Liver (tissue), 9 donors: ENCODE measurements around the gene DPEP3. TPM values are rescaled to one million over a fixed set of nuclear protein-coding genes. Genes with fewer than 3 reads are reported as not detected.

Source experiments
- DNase-seq: peaks from one replicate; pipeline ENCODE4 v3.0.0-alpha.2; 2017; ENCODE audit warnings: low spot score
- H3K27ac ChIP-seq, 2 donors: one replicate each; pipeline ENCODE4 v1.7.0; 2013; ENCODE audit warnings: inconsistent platforms in 2 of 2, low read length in 2 of 2, control low read depth in 1 of 2, low read depth in 1 of 2, mild to moderate bottlenecking in 1 of 2
- H3K27me3 ChIP-seq, 4 donors: one replicate each; pipeline versions ENCODE4 v1.6.1 to v1.7.0; 2013; ENCODE audit warnings: low read length in 3 of 4, inconsistent platforms in 1 of 4, mild to moderate bottlenecking in 1 of 4, moderate library complexity in 1 of 4; ENCODE audit not compliant: control insufficient read depth in 4 of 4, insufficient read depth in 4 of 4
- H3K36me3 ChIP-seq, 4 donors: one replicate each; pipeline versions ENCODE4 v1.6.1 to v1.7.0; 2013; ENCODE audit warnings: low read length in 3 of 4, mild to moderate bottlenecking in 3 of 4, low read depth in 1 of 4, moderate library complexity in 1 of 4; ENCODE audit not compliant: control insufficient read depth in 4 of 4, insufficient read depth in 3 of 4
- H3K4me1 ChIP-seq, 4 donors: one replicate each; pipeline versions ENCODE4 v1.6.1 to v1.7.0; 2013; ENCODE audit warnings: low read length in 3 of 4, mild to moderate bottlenecking in 3 of 4, moderate library complexity in 1 of 4; ENCODE audit not compliant: control insufficient read depth in 4 of 4, insufficient read depth in 4 of 4
- H3K4me3 ChIP-seq, 3 donors: one replicate each; pipeline versions ENCODE4 v1.6.1 to v1.7.0; 2013; ENCODE audit warnings: low read length in 3 of 3, control low read depth in 1 of 3, low read depth in 1 of 3, mild to moderate bottlenecking in 1 of 3
- H3K9ac ChIP-seq, 2 donors: one replicate each; pipeline ENCODE4 v1.7.0; 2013; ENCODE audit warnings: low read length in 2 of 2, mild to moderate bottlenecking in 2 of 2, moderate library complexity in 2 of 2, control low read depth in 1 of 2, low read depth in 1 of 2
- H3K9me3 ChIP-seq, 4 donors: one replicate each; pipeline versions ENCODE4 v1.6.1 to v1.7.0; 2013; ENCODE audit warnings: low read length in 3 of 4; ENCODE audit not compliant: control insufficient read depth in 4 of 4
- FOXA2 ChIP-seq: IDR thresholded peaks from 2 replicates; pipeline ENCODE4 v1.6.1; 2016; ENCODE audit warnings: antibody characterized with exemption
- NR2F2 ChIP-seq: IDR thresholded peaks from 2 replicates; pipeline ENCODE4 v1.6.1; 2016; ENCODE audit warnings: antibody characterized with exemption
- RAD21 ChIP-seq, 2 donors: IDR thresholded peaks; 2 replicates each; pipeline ENCODE4 v1.6.1; 2016; ENCODE audit warnings: antibody characterized with exemption in 2 of 2, mild to moderate bottlenecking in 2 of 2
- RXRA ChIP-seq, 2 donors: IDR thresholded peaks; 2 replicates each; pipeline ENCODE4 v1.6.1; 2017 to 2018; ENCODE audit warnings: antibody characterized with exemption in 2 of 2, mild to moderate bottlenecking in 1 of 2
- SP1 ChIP-seq: IDR thresholded peaks from 2 replicates; pipeline ENCODE4 v1.6.1; 2018; ENCODE audit warnings: antibody characterized with exemption, mild to moderate bottlenecking
- WGBS: extraction: QIAGEN DNeasy Blood & Tissue Kit; methylation state at CpG from one replicate; pipeline ENCODE4 v1.1.7; 2013; 5-methylcytosine and 5-hydroxymethylcytosine counted together
- polyA plus RNA-seq, 2 donors: library from polyadenylated mRNA; stranded (reverse) in 1 of 2; unstranded in 1 of 2; fragments of 200-250 nt in 1 of 2; fragments of >200 nt in 1 of 2; fragmentation: Nextera tagmentation in 1 of 2; extraction: Ambion mirVana in 1 of 2; gene quantifications; one replicate each; pipeline versions ENCODE4 v1.2.1 to v1.2.3, GENCODE V29; 2013 to 2015
- total RNA-seq, 2 donors: library from RNA; depleted of rRNA; stranded (reverse); fragments of >200 nt; gene quantifications; one replicate each; pipeline ENCODE4 v1.2.3, GENCODE V29; 2014
- TF ChIP-seq, protein P1 (sequence below): IDR thresholded peaks from 2 replicates; pipeline ENCODE4 v1.6.1; 2016; ENCODE audit warnings: antibody characterized with exemption
- TF ChIP-seq, protein P2 (sequence below): fragments of 150-350 bp; IDR thresholded peaks from 2 replicates; pipeline ENCODE4 v1.5.1; 2017; ENCODE audit warnings: improper control_type of control experiment, low read depth, low read length; ENCODE audit not compliant: missing input control
- TF ChIP-seq, protein P3 (sequence below): IDR thresholded peaks from 2 replicates; pipeline ENCODE4 v1.6.1; 2016; ENCODE audit warnings: antibody characterized with exemption
- TF ChIP-seq, protein P4 (sequence below): IDR thresholded peaks from 2 replicates; pipeline ENCODE4 v1.6.1; 2016; ENCODE audit warnings: antibody characterized with exemption, mild to moderate bottlenecking
- TF ChIP-seq, protein P5 (sequence below): IDR thresholded peaks from 2 replicates; pipeline ENCODE4 v1.6.1; 2016; ENCODE audit warnings: antibody characterized with exemption
- donor health status: healthy.
- donor health status: healthy.
- donor health status: healthy.
- donor health status: healthy.
- donor health status: healthy.

DPEP3 gene
- total and polyA plus RNA-seq, 4 donors: 0.08 to 0.37 (median 0.22) TPM; not detected in 1

DNA sequence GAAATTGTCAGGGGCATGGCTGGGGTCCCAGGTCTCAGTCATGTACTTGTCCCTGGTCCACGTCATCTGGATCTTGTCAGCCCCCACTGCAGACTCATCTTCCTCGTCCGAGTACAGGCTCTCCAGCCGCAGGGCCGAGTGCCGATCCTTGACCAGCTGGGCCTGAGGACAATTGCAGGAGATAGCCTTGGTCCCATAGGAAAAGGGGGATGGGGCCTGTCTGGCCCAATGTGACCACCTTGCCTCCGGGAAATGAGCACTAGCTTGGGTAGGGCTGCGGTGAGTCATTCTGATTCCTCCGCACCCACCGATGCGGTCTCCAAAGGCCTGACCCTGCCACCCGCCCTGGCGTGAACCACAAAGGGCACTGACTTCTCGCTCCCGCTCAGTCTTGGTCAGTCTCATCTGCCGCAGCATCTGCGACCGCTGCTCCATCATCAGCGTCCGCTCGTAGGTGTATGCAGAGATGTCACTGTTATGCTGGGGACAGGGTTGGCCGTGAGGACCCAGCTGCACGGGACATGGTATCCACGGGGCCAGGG, 34.8 kb downstream of the DPEP3 start (continued):
- TF ChIP-seq, protein P1, sequence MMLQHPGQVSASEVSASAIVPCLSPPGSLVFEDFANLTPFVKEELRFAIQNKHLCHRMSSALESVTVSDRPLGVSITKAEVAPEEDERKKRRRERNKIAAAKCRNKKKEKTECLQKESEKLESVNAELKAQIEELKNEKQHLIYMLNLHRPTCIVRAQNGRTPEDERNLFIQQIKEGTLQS: no peak

DNA sequence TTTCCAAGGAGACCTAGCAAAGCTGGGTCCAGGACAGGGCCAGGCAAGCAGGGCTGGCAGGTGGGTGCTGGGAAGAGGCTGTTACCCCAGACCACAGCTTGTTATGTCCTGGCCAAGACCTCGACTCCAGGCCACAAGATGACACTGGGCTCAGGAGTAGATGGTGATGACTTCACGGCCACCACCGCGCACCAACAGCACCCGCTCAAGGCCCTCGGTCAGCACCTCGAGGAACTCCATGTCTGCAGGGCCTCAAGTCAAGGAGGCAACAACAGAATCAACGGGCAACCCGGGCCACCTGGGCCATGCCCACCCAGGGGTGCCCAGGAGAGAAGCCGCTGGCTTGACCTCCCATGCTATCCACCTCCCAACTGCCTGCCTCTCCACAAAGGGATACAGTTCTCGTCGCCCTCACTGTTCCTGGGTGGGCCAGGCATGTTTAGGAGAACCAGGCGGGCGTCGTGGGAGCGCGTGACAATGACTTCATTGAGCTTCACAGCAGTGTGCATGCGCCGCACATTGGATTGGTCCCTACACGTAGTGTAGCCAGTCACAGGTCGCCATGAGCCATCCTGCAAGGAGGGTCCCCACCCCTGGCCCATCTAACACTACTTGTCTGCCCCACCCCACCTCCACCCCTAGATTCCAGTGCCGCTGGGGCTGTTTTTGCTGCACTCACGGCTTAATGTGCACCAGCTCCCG, 35.5 kb downstream of the DPEP3 start:
- Histone ChIP-seq H3K9ac (no peak overlapping the region), H3K9me3 (no peaks in the 10 kb centered on the region), H3K27ac (peak overlapping the region; percentile 71 to 85), H3K27me3 (no peaks in the 10 kb centered on the region), H3K4me3 (no peak overlapping the region), H3K4me1 (peaks cover 9 to 49% (median 32%) of the 10 kb centered on the region in 4 donors), H3K36me3 (peaks cover 12 to 46% (median 21%) of the 10 kb centered on the region in 4 donors)
- WGBS: 95% methylated on average over 24 of the region's 24 CpGs
- DNase-seq: no peak
- TF ChIP-seq RAD21 (IDR thresholded peaks at IDR 0.05) (no peak), RXRA (IDR thresholded peaks at IDR 0.05) (no peak), NR2F2 (no peak), SP1 (no peak), FOXA2 (no peak)
- TF ChIP-seq, protein P1: no peak
- TF ChIP-seq, protein P2, sequence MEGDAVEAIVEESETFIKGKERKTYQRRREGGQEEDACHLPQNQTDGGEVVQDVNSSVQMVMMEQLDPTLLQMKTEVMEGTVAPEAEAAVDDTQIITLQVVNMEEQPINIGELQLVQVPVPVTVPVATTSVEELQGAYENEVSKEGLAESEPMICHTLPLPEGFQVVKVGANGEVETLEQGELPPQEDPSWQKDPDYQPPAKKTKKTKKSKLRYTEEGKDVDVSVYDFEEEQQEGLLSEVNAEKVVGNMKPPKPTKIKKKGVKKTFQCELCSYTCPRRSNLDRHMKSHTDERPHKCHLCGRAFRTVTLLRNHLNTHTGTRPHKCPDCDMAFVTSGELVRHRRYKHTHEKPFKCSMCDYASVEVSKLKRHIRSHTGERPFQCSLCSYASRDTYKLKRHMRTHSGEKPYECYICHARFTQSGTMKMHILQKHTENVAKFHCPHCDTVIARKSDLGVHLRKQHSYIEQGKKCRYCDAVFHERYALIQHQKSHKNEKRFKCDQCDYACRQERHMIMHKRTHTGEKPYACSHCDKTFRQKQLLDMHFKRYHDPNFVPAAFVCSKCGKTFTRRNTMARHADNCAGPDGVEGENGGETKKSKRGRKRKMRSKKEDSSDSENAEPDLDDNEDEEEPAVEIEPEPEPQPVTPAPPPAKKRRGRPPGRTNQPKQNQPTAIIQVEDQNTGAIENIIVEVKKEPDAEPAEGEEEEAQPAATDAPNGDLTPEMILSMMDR: no peak
- TF ChIP-seq, protein P3, sequence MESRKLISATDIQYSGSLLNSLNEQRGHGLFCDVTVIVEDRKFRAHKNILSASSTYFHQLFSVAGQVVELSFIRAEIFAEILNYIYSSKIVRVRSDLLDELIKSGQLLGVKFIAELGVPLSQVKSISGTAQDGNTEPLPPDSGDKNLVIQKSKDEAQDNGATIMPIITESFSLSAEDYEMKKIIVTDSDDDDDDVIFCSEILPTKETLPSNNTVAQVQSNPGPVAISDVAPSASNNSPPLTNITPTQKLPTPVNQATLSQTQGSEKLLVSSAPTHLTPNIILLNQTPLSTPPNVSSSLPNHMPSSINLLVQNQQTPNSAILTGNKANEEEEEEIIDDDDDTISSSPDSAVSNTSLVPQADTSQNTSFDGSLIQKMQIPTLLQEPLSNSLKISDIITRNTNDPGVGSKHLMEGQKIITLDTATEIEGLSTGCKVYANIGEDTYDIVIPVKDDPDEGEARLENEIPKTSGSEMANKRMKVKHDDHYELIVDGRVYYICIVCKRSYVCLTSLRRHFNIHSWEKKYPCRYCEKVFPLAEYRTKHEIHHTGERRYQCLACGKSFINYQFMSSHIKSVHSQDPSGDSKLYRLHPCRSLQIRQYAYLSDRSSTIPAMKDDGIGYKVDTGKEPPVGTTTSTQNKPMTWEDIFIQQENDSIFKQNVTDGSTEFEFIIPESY: no peak
- TF ChIP-seq, protein P4, sequence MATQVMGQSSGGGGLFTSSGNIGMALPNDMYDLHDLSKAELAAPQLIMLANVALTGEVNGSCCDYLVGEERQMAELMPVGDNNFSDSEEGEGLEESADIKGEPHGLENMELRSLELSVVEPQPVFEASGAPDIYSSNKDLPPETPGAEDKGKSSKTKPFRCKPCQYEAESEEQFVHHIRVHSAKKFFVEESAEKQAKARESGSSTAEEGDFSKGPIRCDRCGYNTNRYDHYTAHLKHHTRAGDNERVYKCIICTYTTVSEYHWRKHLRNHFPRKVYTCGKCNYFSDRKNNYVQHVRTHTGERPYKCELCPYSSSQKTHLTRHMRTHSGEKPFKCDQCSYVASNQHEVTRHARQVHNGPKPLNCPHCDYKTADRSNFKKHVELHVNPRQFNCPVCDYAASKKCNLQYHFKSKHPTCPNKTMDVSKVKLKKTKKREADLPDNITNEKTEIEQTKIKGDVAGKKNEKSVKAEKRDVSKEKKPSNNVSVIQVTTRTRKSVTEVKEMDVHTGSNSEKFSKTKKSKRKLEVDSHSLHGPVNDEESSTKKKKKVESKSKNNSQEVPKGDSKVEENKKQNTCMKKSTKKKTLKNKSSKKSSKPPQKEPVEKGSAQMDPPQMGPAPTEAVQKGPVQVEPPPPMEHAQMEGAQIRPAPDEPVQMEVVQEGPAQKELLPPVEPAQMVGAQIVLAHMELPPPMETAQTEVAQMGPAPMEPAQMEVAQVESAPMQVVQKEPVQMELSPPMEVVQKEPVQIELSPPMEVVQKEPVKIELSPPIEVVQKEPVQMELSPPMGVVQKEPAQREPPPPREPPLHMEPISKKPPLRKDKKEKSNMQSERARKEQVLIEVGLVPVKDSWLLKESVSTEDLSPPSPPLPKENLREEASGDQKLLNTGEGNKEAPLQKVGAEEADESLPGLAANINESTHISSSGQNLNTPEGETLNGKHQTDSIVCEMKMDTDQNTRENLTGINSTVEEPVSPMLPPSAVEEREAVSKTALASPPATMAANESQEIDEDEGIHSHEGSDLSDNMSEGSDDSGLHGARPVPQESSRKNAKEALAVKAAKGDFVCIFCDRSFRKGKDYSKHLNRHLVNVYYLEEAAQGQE: no peak
- TF ChIP-seq, protein P5, sequence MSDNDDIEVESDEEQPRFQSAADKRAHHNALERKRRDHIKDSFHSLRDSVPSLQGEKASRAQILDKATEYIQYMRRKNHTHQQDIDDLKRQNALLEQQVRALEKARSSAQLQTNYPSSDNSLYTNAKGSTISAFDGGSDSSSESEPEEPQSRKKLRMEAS: no peak
